OCI-LY7 (cell line): ENCODE data around the gene ZFYVE16. TPM values are rescaled to one million over a fixed set of nuclear protein-coding genes. Genes with fewer than 3 reads are reported as not detected.

Source experiments
- BruUV-seq: library from RNA; stranded (reverse); fragments of 400-500 nt; replicated peaks from 2 replicates; lab custom pipeline; 2021; lab: Mats Ljungman, UMichigan
- CTCF ChIA-PET: fragments of 300-600 bp; sonication (Branson Sonifier 250); formaldehyde crosslinking; loops from one replicate; lab custom pipeline; 2022; ENCODE audit warnings: antibody characterized with exemption; ENCODE audit not compliant: unreplicated experiment; lab: Charles Lee
- POLR2A ChIA-PET: fragments of 300-600 bp; sonication (Branson Sonifier 250); formaldehyde crosslinking; loops from one replicate; lab custom pipeline; 2022; ENCODE audit warnings: antibody characterized with exemption; lab: Charles Lee
- DNase-seq: peaks from one replicate; pipeline ENCODE4 v3.0.0-alpha.2; 2015; ENCODE audit warnings: low spot score
- H2AFZ ChIP-seq: fragments of 200-600 bp; sonication (generic), shearing (Covaris generic); 2 replicates; pipeline ENCODE4 v1.6.1; 2014; ENCODE audit warnings: mild to moderate bottlenecking, antibody characterized with exemption, low read length, moderate library complexity
- H3K27ac ChIP-seq: fragments of 200-600 bp; sonication (generic); 2 replicates; pipeline ENCODE4 v1.5.1; 2014; ENCODE audit warnings: mixed run types, low read depth, mild to moderate bottlenecking, moderate library complexity, low read length, inconsistent platforms; ENCODE audit not compliant: poor library complexity, severe bottlenecking
- H3K36me3 ChIP-seq: fragments of 200-600 bp; sonication (generic); 2 replicates; pipeline ENCODE4 v1.6.1; 2014; ENCODE audit warnings: mild to moderate bottlenecking, antibody characterized with exemption, low read length, moderate library complexity, mixed read lengths; ENCODE audit not compliant: insufficient read depth
- H3K4me1 ChIP-seq: fragments of 200-600 bp; sonication (generic); 2 replicates; pipeline ENCODE4 v1.5.1; 2014; ENCODE audit warnings: mild to moderate bottlenecking, low read length; ENCODE audit not compliant: insufficient read depth, poor library complexity, severe bottlenecking
- H3K4me2 ChIP-seq: fragments of 200-600 bp; sonication (generic); 2 replicates; pipeline ENCODE4 v1.6.1; 2014; ENCODE audit warnings: mild to moderate bottlenecking, low read length
- H3K4me3 ChIP-seq: fragments of 200-600 bp; sonication (generic); 2 replicates; pipeline ENCODE4 v1.5.1; 2014; ENCODE audit warnings: mild to moderate bottlenecking, low read depth, low read length; ENCODE audit not compliant: poor library complexity, severe bottlenecking
- H3K79me2 ChIP-seq: fragments of 200-600 bp; sonication (generic); 2 replicates; pipeline ENCODE4 v1.6.1; 2016; ENCODE audit warnings: low read depth, mild to moderate bottlenecking, low read length, moderate library complexity, mixed read lengths; ENCODE audit not compliant: insufficient read depth
- H3K9me2 ChIP-seq: fragments of 200-600 bp; sonication (generic); 2 replicates; pipeline ENCODE4 v1.6.1; 2016; ENCODE audit warnings: mild to moderate bottlenecking, low read length, mixed read lengths; ENCODE audit not compliant: insufficient read depth
- H3K9me3 ChIP-seq: fragments of 200-600 bp; sonication (generic); 2 replicates; pipeline ENCODE4 v1.6.1; 2014; ENCODE audit warnings: mild to moderate bottlenecking, mixed run types, low read length, mixed read lengths
- H4K20me1 ChIP-seq: fragments of 200-600 bp; sonication (generic); 2 replicates; pipeline ENCODE4 v1.6.1; 2014; ENCODE audit warnings: mild to moderate bottlenecking, antibody characterized with exemption, low read length, moderate library complexity, mixed read lengths; ENCODE audit not compliant: insufficient read depth
- EZH2phosphoT487 ChIP-seq: fragments of 200-600 bp; sonication (generic); IDR thresholded peaks from 2 replicates; pipeline ENCODE4 v1.6.1; 2018; ENCODE audit warnings: low read depth, borderline replicate concordance, mild to moderate bottlenecking, mixed run types, antibody characterized with exemption, low read length, moderate library complexity, mixed read lengths
- intact Hi-C: fragments of 100-400 bp; cut with micrococcal nuclease; formaldehyde crosslinking; loops from one replicate; pipeline ENCODE4 v1.10.0; 2022; ENCODE audit not compliant: unreplicated experiment
- total RNA-seq, 2 experiments: library from RNA; depleted of rRNA in 1 of 2; stranded (reverse); fragments of >200 nt in 1 of 2; shearing (Covaris generic) in 1 of 2; gene quantifications; 2 replicates each; pipeline ENCODE4 v1.2.3, GENCODE V29; 2014 to 2022
- TF ChIP-seq, protein P1 (sequence below): fragments of 200-600 bp; sonication (generic); conservative IDR thresholded peaks from 2 replicates; pipeline ENCODE4 v1.5.1; 2014; ENCODE audit warnings: mild to moderate bottlenecking, antibody characterized with exemption, low read length, moderate library complexity, mixed read lengths

ZFYVE16 gene
- total RNA-seq, 2 experiments from 2014 or later: 8.0 to 21.6 TPM

- no peak for TF ChIP-seq EZH2phosphoT487
- TF ChIP-seq, protein P1, sequence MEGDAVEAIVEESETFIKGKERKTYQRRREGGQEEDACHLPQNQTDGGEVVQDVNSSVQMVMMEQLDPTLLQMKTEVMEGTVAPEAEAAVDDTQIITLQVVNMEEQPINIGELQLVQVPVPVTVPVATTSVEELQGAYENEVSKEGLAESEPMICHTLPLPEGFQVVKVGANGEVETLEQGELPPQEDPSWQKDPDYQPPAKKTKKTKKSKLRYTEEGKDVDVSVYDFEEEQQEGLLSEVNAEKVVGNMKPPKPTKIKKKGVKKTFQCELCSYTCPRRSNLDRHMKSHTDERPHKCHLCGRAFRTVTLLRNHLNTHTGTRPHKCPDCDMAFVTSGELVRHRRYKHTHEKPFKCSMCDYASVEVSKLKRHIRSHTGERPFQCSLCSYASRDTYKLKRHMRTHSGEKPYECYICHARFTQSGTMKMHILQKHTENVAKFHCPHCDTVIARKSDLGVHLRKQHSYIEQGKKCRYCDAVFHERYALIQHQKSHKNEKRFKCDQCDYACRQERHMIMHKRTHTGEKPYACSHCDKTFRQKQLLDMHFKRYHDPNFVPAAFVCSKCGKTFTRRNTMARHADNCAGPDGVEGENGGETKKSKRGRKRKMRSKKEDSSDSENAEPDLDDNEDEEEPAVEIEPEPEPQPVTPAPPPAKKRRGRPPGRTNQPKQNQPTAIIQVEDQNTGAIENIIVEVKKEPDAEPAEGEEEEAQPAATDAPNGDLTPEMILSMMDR: no peak
Observed at GRCh38 chr5:80374188-80374587, 33.7 kb upstream of the ZFYVE16 start.

GRCh38 chr5:80376557-80376956 is 31.3 kb upstream of the ZFYVE16 start:
- intact Hi-C loops: no loop called here
- Histone ChIP-seq H2AFZ (no peak overlapping the region), H3K4me1 (no peaks in the 10 kb centered on the region), H3K79me2 (no peaks in the 10 kb centered on the region), H3K36me3 (no peaks in the 10 kb centered on the region), H3K4me3 (no peak overlapping the region), H3K27ac (no peak overlapping the region), H3K4me2 (no peak overlapping the region), H4K20me1 (no peaks in the 10 kb centered on the region), H3K9me3 (no peaks in the 10 kb centered on the region), H3K9me2 (no peaks in the 10 kb centered on the region)
- TF ChIP-seq, protein P1: no peak
- TF ChIP-seq EZH2phosphoT487: no peak
- BruUV-seq: no TSS peak
- ChIA-PET POLR2A (no interaction called here), CTCF (no interaction called here)
- DNase-seq: no peak

More at GRCh38 chr5:80374188-80374587, 33.7 kb upstream of the ZFYVE16 start:
- no peaks in the 10 kb centered on the region for H3K36me3 ChIP-seq
- H3K4me1 ChIP-seq: no peaks in the 10 kb centered on the region
- H3K4me3 ChIP-seq: no peak overlapping the region
- no TSS peak for BruUV-seq
- DNase-seq: no peak
- no peaks in the 10 kb centered on the region for H3K9me2 ChIP-seq
- POLR2A ChIA-PET: interaction anchor here (0.9 kb wide), 1 partner anchor 17 kb away, joined by 3 read pairs; no protein-coding TSS in a partner anchor
- no peak overlapping the region for H3K27ac ChIP-seq
- CTCF ChIA-PET: no interaction called here
- no peak overlapping the region for H2AFZ ChIP-seq
- H3K4me2 ChIP-seq: no peak overlapping the region
- H3K9me3 ChIP-seq: no peaks in the 10 kb centered on the region
- H4K20me1 ChIP-seq: no peaks in the 10 kb centered on the region
- H3K79me2 ChIP-seq: no peaks in the 10 kb centered on the region
- intact Hi-C loops: no loop called here

- Histone ChIP-seq H3K4me3 (no peak overlapping the region), H3K36me3 (no peaks in the 10 kb centered on the region), H3K4me2 (no peak overlapping the region), H3K9me3 (no peaks in the 10 kb centered on the region), H2AFZ (no peak overlapping the region), H3K27ac (no peak overlapping the region), H3K79me2 (no peaks in the 10 kb centered on the region), H3K4me1 (peaks cover 5% of the 10 kb centered on the region), H3K9me2 (no peaks in the 10 kb centered on the region), H4K20me1 (no peaks in the 10 kb centered on the region)
- intact Hi-C loops: no loop called here
- ChIA-PET POLR2A (interaction anchor here (0.7 kb wide), 1 partner anchor 874 kb away, joined by 3 read pairs; no protein-coding TSS in a partner anchor), CTCF (no interaction called here)
- no TSS peak for BruUV-seq
- TF ChIP-seq EZH2phosphoT487: no peak
- TF ChIP-seq, protein P1: no peak
- DNase-seq: no peak
Observed at GRCh38 chr5:80382488-80382887, 25.4 kb upstream of the ZFYVE16 start.
